Endodermal cell (in vitro differentiated cells): Measurements from ENCODE around the gene IFITM10. TPM values are rescaled to one million over a fixed set of nuclear protein-coding genes. Genes with fewer than 3 reads are reported as not detected.

Experiments used
- DNase-seq: peaks from one replicate; pipeline ENCODE4 v3.0.0-alpha.2; 2017
- H3K27ac ChIP-seq: 2 replicates; pipeline ENCODE4 v1.5.1; 2013; ENCODE audit warnings: mild to moderate bottlenecking, low read depth, low read length, moderate library complexity
- H3K27me3 ChIP-seq: 2 replicates; pipeline ENCODE4 v1.6.1; 2013; ENCODE audit warnings: mild to moderate bottlenecking, low read length, moderate library complexity; ENCODE audit not compliant: insufficient read depth, control insufficient read depth, poor library complexity, severe bottlenecking
- H3K36me3 ChIP-seq: 2 replicates; pipeline ENCODE4 v1.7.0; 2013; ENCODE audit warnings: mild to moderate bottlenecking, low read length, moderate library complexity; ENCODE audit not compliant: control insufficient read depth, insufficient read depth
- H3K4me1 ChIP-seq: one replicate; pipeline ENCODE4 v1.7.0; 2013; ENCODE audit warnings: low read length; ENCODE audit not compliant: control insufficient read depth, insufficient read depth
- H3K4me3 ChIP-seq: 2 replicates; pipeline ENCODE4 v1.5.1; 2013; ENCODE audit warnings: mild to moderate bottlenecking, low read length, moderate library complexity
- H3K9ac ChIP-seq: 2 replicates; pipeline ENCODE4 v1.6.1; 2013; ENCODE audit warnings: mild to moderate bottlenecking, low read length, moderate library complexity; ENCODE audit not compliant: poor library complexity, severe bottlenecking; ENCODE audit errors: extremely low read depth
- H3K9me3 ChIP-seq: 2 replicates; pipeline ENCODE4 v1.6.1; 2013; ENCODE audit warnings: mild to moderate bottlenecking, low read length, moderate library complexity; ENCODE audit not compliant: control insufficient read depth
- H3K27ac Mint-ChIP-seq: 2 replicates; pipeline ENCODE4 v1.8.0; 2020; ENCODE audit warnings: mixed read lengths
- H3K27me3 Mint-ChIP-seq: 2 replicates; pipeline ENCODE4 v1.8.0; 2021; ENCODE audit warnings: mild to moderate bottlenecking, mixed read lengths; ENCODE audit not compliant: insufficient read depth
- H3K36me3 Mint-ChIP-seq: 2 replicates; pipeline ENCODE4 v1.8.0; 2020; ENCODE audit warnings: low read depth, mixed read lengths
- H3K4me1 Mint-ChIP-seq: 2 replicates; pipeline ENCODE4 v1.8.0; 2020; ENCODE audit warnings: mixed read lengths
- H3K4me3 Mint-ChIP-seq: 2 replicates; pipeline ENCODE4 v1.8.0; 2020; ENCODE audit warnings: mild to moderate bottlenecking, moderate library complexity, mixed read lengths
- H3K9me3 Mint-ChIP-seq: 2 replicates; pipeline ENCODE4 v1.8.0; 2020; ENCODE audit warnings: mild to moderate bottlenecking, mixed read lengths
- WGBS, 2 experiments: methylation state at CpG; one replicate each; pipeline versions ENCODE4 v1.1.5 to v1.1.7; 2013; ENCODE audit warnings: missing lambda C conversion rate in 2 of 2, mixed read lengths in 1 of 2; ENCODE audit not compliant: insufficient coverage in 1 of 2, insufficient read length in 1 of 2; 5-methylcytosine and 5-hydroxymethylcytosine counted together
- total RNA-seq, 2 donors: library from RNA; stranded (reverse); fragmentation: NEBNext Ultra II Directional in 1 of 2; extraction: Animal tissue kit (Norgen Biotek cat#: 25700) in 1 of 2; gene quantifications; 2 replicates in 1 of 2; 3 replicates in 1 of 2; pipeline ENCODE4 v1.2.1, GENCODE V29; 2021
- TF ChIP-seq, protein P1 (sequence below): fragments of 200-600 bp; sonication (generic); conservative IDR thresholded peaks from 2 replicates; pipeline ENCODE4 v1.5.0; 2021; ENCODE audit warnings: antibody characterized with exemption, mild to moderate bottlenecking

The IFITM10 gene
- total RNA-seq, 2 donors from 2014 or later: 0.75 to 1.0 TPM

DNA sequence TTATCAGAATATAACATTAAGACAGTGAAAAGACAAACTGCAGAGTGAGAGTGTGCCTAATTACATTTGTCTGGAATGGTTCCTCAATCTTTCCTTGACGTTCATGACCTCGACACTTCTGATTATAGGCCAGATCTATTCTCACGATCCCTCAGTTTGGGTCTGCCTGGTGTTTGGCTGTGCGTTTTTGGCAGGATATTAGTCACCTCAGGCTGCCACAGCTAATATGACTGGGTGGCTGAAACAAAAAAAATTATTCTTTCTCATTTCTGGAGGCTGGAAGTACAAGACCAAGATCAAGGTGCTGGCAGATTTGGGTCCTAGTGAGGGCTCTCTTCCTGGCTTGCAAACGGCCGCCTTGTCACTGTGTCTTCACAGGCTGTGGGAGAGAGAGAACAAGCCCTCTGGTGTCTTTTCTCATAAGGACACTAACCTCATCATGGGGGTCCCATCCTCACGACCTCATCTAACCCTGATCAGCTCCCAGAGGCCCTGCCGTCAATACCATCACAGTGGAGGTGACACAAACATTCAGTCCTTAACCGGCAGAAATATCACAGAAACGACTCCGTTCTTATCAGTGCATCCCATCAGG, 23.2 kb downstream of the IFITM10 start:
- H3K27ac ChIP-seq: no peak overlapping the region
- no peak overlapping the region for H3K27ac Mint-ChIP-seq
- no peaks in the 10 kb centered on the region for H3K36me3 ChIP-seq
- H3K9me3 Mint-ChIP-seq: no peaks in the 10 kb centered on the region
- TF ChIP-seq, protein P1, sequence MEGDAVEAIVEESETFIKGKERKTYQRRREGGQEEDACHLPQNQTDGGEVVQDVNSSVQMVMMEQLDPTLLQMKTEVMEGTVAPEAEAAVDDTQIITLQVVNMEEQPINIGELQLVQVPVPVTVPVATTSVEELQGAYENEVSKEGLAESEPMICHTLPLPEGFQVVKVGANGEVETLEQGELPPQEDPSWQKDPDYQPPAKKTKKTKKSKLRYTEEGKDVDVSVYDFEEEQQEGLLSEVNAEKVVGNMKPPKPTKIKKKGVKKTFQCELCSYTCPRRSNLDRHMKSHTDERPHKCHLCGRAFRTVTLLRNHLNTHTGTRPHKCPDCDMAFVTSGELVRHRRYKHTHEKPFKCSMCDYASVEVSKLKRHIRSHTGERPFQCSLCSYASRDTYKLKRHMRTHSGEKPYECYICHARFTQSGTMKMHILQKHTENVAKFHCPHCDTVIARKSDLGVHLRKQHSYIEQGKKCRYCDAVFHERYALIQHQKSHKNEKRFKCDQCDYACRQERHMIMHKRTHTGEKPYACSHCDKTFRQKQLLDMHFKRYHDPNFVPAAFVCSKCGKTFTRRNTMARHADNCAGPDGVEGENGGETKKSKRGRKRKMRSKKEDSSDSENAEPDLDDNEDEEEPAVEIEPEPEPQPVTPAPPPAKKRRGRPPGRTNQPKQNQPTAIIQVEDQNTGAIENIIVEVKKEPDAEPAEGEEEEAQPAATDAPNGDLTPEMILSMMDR: no peak
- H3K4me3 ChIP-seq: no peak overlapping the region
- H3K4me1 ChIP-seq: no peaks in the 10 kb centered on the region
- H3K4me3 Mint-ChIP-seq: no peak overlapping the region
- H3K27me3 ChIP-seq: peaks cover 7% of the 10 kb centered on the region
- H3K9ac ChIP-seq: no peak overlapping the region
- H3K4me1 Mint-ChIP-seq: peaks cover 1% of the 10 kb centered on the region
- WGBS, 2 experiments: 87 to 89% methylated on average over 7 to 11 of the region's 11 CpGs
- H3K27me3 Mint-ChIP-seq: peaks cover 43% of the 10 kb centered on the region
- no peaks in the 10 kb centered on the region for H3K9me3 ChIP-seq
- no peaks in the 10 kb centered on the region for H3K36me3 Mint-ChIP-seq
- peak; percentile 17 for DNase-seq

DNA sequence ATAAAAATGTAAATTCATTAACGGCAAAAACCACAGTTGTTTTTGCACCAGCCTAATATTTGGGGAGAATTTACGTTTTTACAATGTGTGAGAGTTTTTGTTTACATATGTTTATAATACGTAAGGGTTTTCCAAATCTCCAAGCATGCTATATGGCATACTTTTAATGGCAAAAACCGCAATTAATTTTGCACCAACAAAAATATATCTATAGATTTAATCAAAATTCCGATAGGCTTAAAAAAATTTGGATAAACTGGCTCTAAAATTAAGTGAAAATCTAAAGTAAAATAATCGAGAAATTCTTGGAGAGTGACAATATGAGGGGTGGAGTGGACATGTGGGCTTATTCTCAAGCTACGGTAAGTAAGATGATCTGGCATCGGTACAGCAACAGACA, 30.6 kb downstream of the IFITM10 start:
- H3K9me3 ChIP-seq: no peaks in the 10 kb centered on the region
- H3K36me3 Mint-ChIP-seq: no peaks in the 10 kb centered on the region
- no peaks in the 10 kb centered on the region for H3K9me3 Mint-ChIP-seq
- peaks cover 21% of the 10 kb centered on the region for H3K27me3 Mint-ChIP-seq
- H3K27me3 ChIP-seq: no peaks in the 10 kb centered on the region
- DNase-seq: no peak
- H3K9ac ChIP-seq: no peak overlapping the region
- H3K27ac Mint-ChIP-seq: no peak overlapping the region
- no peaks in the 10 kb centered on the region for H3K4me1 Mint-ChIP-seq
- no peaks in the 10 kb centered on the region for H3K4me1 ChIP-seq
- no peak overlapping the region for H3K4me3 ChIP-seq
- no peaks in the 10 kb centered on the region for H3K36me3 ChIP-seq
- H3K4me3 Mint-ChIP-seq: no peak overlapping the region
- TF ChIP-seq, protein P1: no peak
- WGBS, 2 experiments: 89% methylated on average over 4 to 7 of the region's 8 CpGs
- no peak overlapping the region for H3K27ac ChIP-seq

DNA sequence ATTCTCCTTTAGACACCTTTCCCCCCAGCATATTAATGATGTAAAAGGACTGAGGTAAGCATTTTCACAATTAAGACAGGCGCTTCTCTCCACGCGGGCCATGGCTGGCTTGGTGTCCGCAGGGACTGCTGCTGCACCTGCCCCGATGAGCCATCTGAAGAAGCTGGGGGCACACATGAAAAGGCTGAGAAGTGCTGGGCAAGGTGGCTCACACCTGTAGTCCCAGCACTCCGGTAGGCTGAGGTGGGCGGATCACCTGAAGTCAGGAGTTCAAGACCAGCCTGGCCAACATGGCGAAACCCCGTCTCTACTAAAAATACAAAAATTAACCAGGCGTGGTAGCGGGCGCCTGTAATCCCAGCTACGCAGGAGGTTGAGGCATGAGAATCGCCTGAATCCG, 32.1 kb downstream of the IFITM10 start:
- no peaks in the 10 kb centered on the region for H3K4me1 Mint-ChIP-seq
- TF ChIP-seq, protein P1: no peak
- DNase-seq: no peak
- H3K4me1 ChIP-seq: no peaks in the 10 kb centered on the region
- no peaks in the 10 kb centered on the region for H3K36me3 Mint-ChIP-seq
- H3K4me3 Mint-ChIP-seq: no peak overlapping the region
- no peak overlapping the region for H3K27ac Mint-ChIP-seq
- H3K9ac ChIP-seq: no peak overlapping the region
- H3K27me3 Mint-ChIP-seq: peaks cover 24% of the 10 kb centered on the region
- no peaks in the 10 kb centered on the region for H3K36me3 ChIP-seq
- no peak overlapping the region for H3K4me3 ChIP-seq
- no peaks in the 10 kb centered on the region for H3K9me3 Mint-ChIP-seq
- H3K27me3 ChIP-seq: no peaks in the 10 kb centered on the region
- no peaks in the 10 kb centered on the region for H3K9me3 ChIP-seq
- no peak overlapping the region for H3K27ac ChIP-seq
- 95 to 96% methylated on average over 13 to 15 of the region's 15 CpGs for WGBS, 2 experiments
